Skin epidermis (tissue), 12 donors: ENCODE results near the gene TCL1A.

Experiments used
- H3K27ac ChIP-seq, 21 experiments: fragments of 200-600 bp; sonication (generic) in 11 of 21; one replicate each; pipeline ENCODE4 v1.5.0; 2020; ENCODE audit warnings: mild to moderate bottlenecking in 3 of 21, inconsistent platforms in 2 of 21, moderate library complexity in 2 of 21
- H3K4me3 ChIP-seq, 7 experiments: fragments of 200-600 bp; sonication (generic) in 2 of 7; one replicate each; pipeline ENCODE4 v1.5.0; 2020; ENCODE audit warnings: inconsistent platforms in 2 of 7, mild to moderate bottlenecking in 2 of 7, moderate library complexity in 1 of 7

TCL1A gene

DNA sequence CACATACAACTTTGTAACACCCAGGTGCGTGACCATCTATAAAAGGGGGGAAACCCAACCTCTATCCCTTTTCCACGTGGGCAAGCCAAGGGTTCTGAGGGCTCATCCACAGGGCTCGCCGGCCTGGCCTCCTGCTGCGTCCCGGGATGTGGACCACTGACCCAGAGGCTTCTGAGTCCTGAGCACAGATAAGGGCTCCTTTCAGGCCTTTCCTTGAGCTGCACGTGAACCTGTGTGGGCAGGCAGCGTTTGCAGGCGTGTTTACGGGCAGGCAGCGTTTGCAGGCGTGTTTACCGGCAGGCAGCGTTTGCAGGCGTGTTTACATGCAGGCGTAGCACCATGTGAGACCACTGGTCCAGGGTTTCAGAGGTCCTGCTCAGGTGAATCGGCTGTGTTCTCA lies 3.8 kb downstream of the TCL1A start:
- Histone ChIP-seq H3K4me3 (no peak overlapping the region), H3K27ac (peak overlapping the region in 1 of 21 experiments; percentile 19)

DNA sequence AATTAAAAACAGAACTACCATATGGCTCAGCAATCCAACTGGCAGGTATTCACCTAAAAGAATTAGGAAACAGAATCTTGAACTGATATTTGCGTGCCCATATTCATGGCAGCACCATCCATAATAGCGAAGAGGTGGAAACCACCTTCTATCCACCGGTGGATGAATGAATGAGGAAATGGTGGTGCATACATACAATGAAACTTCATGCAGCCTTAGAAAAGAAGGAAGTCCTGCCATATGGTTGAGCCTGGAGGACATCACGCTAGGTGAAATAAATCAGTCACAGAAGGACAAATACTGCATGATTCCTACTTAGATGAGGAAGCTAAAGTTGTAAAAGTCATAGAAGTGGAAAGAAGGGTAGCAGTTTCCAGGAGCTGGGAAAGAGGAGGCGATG lies 6.6 kb downstream of the TCL1A start:
- no peak overlapping the region for H3K4me3 ChIP-seq
- no peak overlapping the region for H3K27ac ChIP-seq

- Histone ChIP-seq H3K4me3 (no peak overlapping the region), H3K27ac (no peak overlapping the region)
These were observed 8.4 kb downstream of the TCL1A start for GRCh38 chr14:95705518-95705917.

DNA sequence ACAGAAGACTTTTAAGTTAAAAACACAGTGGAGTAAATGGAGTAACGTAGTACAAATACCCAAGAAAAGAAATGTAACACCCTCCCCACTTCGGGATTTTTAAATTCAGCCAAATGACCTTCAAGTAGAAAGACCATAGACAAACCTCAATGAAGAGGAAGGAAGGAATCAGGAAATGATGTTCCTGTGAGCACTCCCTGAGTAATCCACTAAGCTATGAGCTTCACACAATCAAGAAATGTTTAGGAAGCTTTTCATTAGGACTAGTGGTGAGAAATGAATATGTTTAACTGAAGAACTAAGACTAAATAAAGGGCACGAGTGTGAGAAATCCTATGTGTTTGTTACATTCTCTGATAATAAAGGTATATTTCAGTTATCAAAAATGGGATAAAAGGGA lies 10.1 kb downstream of the TCL1A start:
- no peak overlapping the region for H3K27ac ChIP-seq
- H3K4me3 ChIP-seq, result no peak overlapping the region

DNA sequence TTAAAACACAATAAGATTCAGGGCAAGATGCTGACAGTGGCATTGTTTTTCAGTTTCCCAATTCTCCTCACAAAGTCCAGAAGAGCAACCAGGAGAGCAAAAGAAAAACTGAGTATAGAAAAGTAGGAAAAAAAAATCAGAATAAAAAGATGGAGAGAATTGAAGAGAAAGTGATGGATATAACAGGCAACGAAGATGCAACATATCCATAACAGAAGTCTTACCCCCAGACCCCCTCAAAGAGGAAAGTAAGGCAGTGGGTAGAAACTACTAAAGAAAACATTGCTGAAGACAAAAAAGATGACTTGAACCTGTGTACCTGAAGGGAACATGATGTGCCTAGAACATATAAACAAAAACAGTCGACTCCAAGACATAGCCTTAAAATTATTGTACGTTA lies 10.6 kb downstream of the TCL1A start:
- H3K4me3 ChIP-seq, result no peak overlapping the region
- no peak overlapping the region for H3K27ac ChIP-seq

DNA sequence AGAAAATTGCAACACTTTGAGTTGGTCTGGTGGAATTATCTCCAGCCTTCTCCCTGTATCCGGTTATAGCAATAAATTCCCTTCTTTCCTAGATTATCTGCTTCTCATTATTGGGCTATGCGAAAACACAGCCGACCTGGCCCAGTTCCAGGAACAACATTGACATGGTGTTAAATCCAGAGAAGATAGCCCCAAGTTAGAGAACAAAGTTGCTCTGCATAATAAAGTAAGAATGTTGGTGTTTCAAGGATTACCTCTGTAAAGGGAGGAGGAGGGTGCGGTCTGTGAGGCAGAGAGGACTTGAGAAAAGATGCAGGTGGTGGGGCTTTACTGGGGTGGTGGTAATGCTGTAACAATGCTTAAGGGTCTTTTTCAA lies 12.1 kb downstream of the TCL1A start:
- no peak overlapping the region for H3K27ac ChIP-seq
- H3K4me3 ChIP-seq, result no peak overlapping the region

- Histone ChIP-seq H3K27ac (no peak overlapping the region), H3K4me3 (no peak overlapping the region)
These were observed 13.5 kb downstream of the TCL1A start for GRCh38 chr14:95700221-95700976.

- Histone ChIP-seq H3K4me3 (no peak overlapping the region), H3K27ac (peak overlapping the region in 1 of 21 experiments; percentile 15)
These were observed 14.5 kb downstream of the TCL1A start for GRCh38 chr14:95699412-95699811.

DNA sequence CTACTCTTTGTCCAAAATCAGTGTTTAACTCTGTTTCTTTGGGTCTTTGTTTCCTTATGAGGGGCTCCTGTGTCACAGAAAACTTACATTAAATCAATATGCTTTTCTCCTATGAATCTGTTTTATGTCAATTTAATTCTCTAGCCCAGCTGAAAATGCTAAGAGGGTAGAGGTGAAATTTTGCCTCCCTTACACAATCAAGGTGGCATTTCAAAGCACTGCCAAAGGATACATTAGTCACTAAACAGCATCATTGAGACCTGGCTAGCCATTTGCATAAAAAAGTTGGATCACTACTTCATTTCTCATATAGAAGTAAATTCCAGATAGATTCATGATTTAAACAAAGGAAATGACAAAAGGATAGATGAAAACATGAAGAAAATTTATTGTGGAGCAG lies 15.6 kb downstream of the TCL1A start:
- no peak overlapping the region for H3K27ac ChIP-seq

GRCh38 chr14:95697764-95698163 lies 16.2 kb downstream of the TCL1A start:
- Histone ChIP-seq H3K27ac (no peak overlapping the region), H3K4me3 (no peak overlapping the region)

More for the DNA sequence above, 15.6 kb downstream of the TCL1A start:
- H3K4me3 ChIP-seq, result no peak overlapping the region

DNA sequence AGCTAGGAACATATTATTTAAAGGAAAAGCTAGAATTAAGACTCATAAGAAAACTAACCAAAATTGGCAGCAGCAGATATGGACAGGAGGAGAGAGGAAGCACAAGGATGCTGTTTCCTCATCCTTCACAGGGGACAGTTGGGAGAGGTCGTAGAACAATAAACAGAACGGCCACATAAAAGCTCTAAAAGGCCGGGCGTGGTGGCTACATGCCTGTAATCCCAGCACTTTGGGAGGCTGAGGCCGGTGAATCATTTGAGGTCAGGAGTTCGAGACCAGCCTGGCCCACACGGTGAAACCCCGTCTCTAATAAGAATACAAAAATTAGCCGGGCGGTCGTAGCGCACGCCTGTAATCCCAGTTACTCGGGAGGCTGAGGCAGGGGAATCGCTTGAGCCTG lies 17.2 kb downstream of the TCL1A start:
- Histone ChIP-seq H3K4me3 (no peak overlapping the region), H3K27ac (peak overlapping the region in 1 of 21 experiments; percentile 3)

DNA sequence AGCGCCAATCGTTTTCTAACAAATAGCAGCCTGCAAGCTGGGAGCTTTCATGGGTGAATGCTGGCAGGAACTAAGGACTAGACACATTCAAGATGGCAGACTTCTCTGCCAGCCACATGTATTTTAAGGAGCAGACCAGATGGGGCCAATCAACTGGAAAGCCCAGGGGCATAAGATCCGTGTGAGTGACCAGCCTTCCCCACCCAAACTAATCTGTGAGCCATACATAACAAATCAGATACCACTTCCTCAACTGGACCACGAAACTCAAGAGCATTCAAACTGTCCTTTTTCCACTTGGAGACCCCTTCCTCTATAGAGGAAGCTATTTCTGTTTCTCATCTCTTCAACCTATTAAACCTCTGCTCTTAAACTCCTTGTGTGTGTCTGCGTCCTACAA lies 18.0 kb downstream of the TCL1A start:
- no peak overlapping the region for H3K27ac ChIP-seq
- H3K4me3 ChIP-seq, result no peak overlapping the region

GRCh38 chr14:95695051-95695450 lies 18.9 kb downstream of the TCL1A start:
- Histone ChIP-seq H3K27ac (no peak overlapping the region), H3K4me3 (no peak overlapping the region)

DNA sequence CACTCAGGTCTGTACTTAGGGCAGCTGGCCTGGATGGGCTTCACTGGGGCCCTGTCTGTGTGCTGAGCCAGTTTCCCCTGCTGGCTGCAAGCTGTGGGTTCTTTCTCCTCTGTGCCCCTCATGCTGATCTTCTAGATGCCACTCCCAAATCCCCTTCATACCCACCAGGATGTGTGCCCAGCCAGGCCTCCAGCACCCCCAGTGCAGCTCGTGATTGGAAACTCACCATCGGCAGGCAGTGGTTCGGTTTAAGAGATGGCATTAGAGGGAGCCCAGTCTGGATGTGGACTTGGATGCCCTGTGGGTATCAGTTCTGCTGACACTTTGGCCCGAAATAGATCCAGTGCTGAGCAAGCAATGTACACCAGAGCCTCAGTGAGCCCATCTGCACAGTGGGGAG lies 21.8 kb downstream of the TCL1A start:
- no peak overlapping the region for H3K27ac ChIP-seq
- H3K4me3 ChIP-seq, result no peak overlapping the region

DNA sequence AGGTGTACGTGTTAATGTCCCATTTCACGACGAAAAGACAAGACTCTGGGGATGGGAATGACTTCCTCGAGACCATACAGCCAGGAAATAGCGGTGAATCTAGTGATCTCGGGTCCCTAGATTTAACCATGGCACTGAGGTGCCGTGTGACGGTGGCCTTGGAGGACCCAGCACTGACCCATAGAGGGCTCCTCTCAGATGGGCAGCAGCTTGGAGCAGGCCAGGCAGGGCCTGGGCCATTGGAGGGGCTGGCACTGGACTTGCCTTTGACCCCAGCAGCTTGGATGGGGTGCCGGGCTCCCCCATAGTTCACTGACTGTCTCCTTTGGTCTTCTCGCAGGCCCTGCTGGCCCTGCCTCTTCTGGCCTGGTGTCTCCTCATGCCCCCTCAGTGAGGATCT lies 22.3 kb downstream of the TCL1A start:
- Histone ChIP-seq H3K4me3 (no peak overlapping the region), H3K27ac (no peak overlapping the region)

GRCh38 chr14:95690815-95691214 lies 23.1 kb downstream of the TCL1A start:
- no peak overlapping the region for H3K4me3 ChIP-seq
- H3K27ac ChIP-seq, result no peak overlapping the region

GRCh38 chr14:95689441-95689840 lies 24.5 kb downstream of the TCL1A start:
- Histone ChIP-seq H3K27ac (no peak overlapping the region), H3K4me3 (no peak overlapping the region)

- H3K27ac ChIP-seq, result no peak overlapping the region
These were observed 27.0 kb downstream of the TCL1A start for GRCh38 chr14:95686935-95687334.

DNA sequence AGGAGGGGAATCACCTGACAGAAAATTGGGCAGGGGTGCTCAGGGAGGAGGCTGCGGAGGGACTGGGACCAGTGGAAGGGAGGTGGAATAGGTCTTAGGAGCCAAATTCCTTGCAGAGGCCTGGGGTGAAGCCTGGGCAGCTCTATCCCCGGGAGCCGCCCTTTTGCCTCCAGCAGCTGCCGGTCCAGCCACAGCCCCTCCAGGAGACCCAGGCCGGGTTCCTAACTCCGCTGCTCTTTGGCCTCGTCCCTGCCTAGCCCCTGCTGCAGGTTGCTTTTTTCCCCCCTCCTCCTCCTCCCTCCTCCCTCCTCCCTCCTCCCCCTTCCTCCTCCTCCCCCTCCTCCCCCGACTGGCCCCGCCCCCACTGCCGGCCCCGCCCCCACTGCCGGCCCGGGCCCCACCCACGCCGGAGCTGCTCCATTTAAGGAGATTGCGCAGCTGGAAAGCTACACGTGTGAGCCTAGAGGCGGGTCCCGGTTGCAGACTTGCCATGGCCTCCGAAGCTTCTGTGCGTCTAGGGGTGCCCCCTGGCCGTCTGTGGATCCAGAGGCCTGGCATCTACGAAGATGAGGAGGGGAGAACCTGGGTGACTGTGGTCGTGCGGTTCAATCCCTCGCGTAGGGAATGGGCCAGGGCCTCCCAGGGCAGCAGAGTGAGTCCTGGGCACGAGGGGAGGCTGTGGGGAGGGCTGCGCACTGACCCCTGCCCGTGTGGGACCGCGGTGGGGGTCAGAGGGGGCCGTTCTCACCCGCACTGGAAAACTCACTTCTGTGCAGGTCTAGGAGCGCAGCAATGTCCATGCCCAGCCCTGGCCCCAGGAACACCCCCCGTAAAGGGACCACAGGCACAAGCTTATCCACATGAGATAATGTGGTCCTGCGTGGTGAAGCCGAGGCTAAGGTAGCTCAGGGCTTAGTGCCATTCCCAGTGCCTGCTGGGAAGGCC lies 27.7 kb downstream of the TCL1A start, which contains the start of gene TCL1B:
TSS of gene TCL1B (plus strand) at position 449 of the 945 bp plus-strand sequence. CDS start at position 491, 42 bp downstream.
- H3K4me3 ChIP-seq, result no peak within 1 kb of the TSS

More at GRCh38 chr14:95686935-95687334, 27.0 kb downstream of the TCL1A start:
- no peak overlapping the region for H3K4me3 ChIP-seq

DNA sequence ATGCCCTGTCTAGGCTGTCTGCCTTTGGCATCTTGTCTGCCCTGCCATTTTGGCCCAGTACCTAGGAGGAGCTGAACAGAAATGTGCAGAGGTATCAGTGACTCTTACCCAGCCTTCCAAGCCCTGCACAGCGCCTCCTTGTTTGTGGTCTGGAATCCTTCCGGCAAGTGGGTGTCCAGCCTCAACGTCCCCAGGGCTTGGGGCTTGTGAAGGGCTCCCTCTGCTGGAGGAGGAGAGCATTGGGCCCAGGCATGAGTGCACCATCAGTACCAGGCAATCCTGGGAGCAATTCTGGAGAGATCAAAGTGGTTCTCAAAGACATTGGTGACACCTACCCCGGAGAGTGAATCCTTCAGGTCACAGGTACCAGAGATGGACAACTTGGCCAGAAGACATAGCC lies 30.1 kb downstream of the TCL1A start:
- H3K4me3 ChIP-seq, result no peak overlapping the region
- no peak overlapping the region for H3K27ac ChIP-seq

More for the DNA sequence above, 27.7 kb downstream of the TCL1A start, which contains the start of gene TCL1B:
- H3K27ac ChIP-seq, result no peak within 1 kb of the TSS

- no peak overlapping the region for H3K27ac ChIP-seq
These were observed 32.8 kb downstream of the TCL1A start for GRCh38 chr14:95681153-95681552.

More at GRCh38 chr14:95681153-95681552, 32.8 kb downstream of the TCL1A start:
- H3K4me3 ChIP-seq, result no peak overlapping the region
